ENCODE measurements around the gene FAM114A1. TPM values are rescaled to one million over a fixed set of nuclear protein-coding genes. Genes with fewer than 3 reads are reported as not detected.
"Not testable (repeated sequence)": the region's sequence is repeated elsewhere in the genome, so short reads cannot be mapped to it uniquely, and the experiment has no call there.

The FAM114A1 gene
- total RNA-seq, 1 donor from 2014 or later, result 43.2 TPM

DNA sequence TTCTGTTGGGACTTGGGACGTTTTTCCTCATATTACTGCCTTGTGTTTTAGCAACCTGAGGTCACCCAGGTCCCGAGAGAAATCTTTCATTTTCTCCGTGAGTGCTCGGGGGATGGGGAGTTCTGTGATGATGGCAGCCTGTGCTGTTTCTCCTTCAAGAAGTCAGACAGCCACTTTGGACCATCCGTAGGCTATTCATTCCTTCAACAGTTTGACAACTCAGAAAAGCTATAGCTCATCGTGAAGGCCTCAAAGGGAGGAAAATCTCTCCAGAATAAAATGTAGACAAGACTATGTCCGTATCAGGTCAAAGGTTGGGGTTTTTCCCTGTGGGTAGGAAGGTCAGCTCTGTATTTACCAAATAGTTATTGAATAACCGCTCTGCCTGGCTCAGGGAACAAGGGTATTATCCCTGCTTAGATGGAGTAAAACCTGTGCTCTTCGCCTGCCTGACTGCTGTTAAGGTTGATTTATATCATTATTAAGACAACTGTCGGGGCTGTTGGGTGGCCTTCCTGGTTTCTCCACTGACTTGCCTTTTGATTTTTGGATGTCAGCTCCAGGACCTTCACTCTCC is 36.6 kb downstream of the FAM114A1 start:
- no peak for DNase-seq (ENCODE audit: low spot score)

DNA sequence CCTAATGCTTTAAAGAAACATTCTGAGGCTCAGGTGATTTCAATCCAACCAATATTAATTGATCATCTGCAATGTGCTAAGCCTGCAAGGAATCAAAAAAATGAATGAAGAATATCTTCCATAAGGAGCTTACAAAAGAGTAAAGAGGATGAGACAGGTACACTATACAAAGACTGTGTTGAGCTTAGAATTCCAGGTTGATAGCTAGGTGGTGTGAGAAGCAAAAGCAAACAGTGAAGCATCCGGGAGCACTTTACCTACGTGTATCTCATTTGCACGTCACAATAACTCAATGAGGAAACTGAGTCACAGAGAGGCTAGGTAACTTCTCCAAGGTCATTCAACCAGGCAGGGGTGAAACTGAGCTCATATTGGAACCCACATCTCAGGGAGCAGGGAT is 37.1 kb downstream of the FAM114A1 start:
- no peak for DNase-seq (ENCODE audit: low spot score)

DNA sequence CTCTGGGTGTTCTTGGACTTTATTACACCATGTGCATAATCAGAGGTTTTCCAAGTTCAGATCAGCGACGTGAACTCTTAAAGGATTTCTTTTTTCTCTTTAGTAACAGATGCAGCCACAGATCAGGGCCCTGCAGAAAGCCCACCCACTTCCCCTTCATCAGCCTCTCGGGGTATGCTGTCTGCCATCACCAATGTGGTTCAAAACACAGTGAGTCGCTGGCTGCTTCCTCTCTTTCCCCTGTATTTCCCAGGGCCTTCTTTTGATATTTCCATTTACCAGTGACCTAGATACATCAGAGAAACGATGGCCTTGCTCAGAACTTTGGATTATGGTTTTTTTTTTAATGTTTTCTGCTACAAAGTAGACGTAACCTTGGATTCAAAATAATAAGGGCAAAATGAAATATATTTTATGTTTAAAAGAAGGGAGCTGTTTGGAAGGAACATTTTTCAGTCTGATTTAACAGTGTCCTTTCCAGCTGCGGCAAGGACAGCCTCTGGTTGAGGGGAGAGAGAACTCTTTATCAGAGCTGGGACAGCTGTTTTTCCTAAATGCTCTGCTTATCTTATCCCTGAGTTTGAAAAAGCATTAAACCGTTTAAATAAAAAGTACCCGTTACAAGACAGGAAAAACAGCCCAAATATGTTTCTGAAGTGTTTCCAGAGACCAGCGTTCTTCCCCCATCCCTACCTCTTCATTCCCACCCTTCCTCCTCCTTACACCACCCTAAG is 38.2 kb downstream of the FAM114A1 start:
- no peak for DNase-seq (ENCODE audit: low spot score)

DNA sequence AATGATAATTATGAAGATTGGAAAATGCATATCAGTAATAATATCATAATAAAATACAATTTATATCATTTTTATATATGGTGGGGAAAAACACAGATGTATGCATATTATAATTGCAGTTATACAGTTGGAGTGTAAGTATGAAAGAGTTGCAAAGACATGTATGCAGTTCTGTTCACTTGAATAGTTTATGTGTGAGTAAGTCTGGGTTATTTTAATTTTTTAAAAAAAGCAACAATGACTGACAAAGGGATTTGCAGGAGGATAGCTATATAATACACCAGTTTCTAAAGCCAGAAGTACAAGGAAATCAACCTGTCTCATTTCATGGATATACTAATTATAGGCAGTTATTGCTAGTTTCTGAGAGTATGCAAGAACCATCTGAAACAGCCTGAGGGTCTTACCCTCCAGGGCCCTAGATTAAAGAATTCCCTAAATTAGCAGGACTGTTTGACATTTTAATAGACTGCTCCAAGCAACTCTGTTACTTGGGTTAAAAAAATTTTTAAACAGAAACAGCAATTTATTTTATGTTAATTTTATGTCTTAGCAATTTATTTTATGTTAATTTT is 40.2 kb downstream of the FAM114A1 start:
- DNase-seq (ENCODE audit: low spot score), result no peak

DNA sequence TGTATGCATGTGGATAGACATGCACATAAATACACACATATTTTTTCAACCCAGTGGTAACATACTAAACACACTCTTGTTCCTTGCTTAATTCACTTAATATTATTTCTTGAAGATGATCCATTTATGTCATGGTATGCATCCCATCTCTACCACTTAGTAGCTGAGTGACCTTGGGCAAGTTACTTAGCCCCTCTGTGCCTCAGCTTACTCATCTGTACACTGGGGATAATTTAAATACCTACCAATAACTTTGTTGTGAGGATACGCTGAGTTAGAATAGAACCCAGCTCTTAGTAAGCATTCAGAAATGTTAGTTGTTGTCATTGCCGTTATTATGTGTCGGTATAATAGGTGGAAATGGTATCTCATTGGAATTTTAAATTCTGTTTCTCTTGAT is 41.4 kb downstream of the FAM114A1 start:
- DNase-seq (ENCODE audit: low spot score), result no peak

DNA sequence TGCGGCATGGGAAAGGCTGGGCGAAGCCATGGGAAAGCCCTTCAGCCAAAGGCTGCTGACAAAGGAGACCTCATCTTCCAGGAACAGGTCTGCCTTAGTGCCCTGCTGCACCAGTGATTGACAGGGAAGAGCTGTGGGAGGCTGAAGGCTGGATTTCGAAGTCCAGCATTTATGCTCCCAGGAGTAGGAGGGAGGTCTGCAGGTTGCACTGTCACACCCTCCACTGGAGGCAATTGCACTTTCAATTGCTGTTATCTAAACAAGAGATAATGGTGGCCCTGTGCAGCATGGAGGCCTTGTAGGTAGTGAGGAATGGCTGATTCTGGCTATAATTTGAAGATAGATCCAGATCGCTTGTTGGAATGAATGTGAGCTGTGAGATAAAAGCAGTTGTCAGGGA is 43.7 kb downstream of the FAM114A1 start:
- no peak for DNase-seq (ENCODE audit: low spot score)

DNA sequence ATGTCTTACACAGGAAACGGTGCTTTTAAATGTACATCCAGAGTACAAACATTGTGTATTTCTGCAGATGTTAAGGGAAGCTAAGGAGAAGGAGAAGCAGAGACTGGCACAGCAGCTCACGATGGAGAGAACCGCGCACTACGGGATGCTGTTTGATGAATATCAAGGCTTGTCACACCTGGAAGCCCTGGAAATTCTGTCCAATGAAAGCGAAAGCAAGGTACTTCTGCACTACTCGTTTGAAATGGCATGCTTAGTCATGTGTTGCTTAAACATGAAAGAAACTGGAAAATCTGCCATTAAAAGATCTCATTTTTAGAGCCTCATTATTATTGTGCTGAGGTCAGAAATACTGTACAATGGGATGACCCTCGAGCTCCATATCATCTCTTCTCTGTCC is 47.2 kb downstream of the FAM114A1 start:
- no peak for DNase-seq (ENCODE audit: low spot score)

DNA sequence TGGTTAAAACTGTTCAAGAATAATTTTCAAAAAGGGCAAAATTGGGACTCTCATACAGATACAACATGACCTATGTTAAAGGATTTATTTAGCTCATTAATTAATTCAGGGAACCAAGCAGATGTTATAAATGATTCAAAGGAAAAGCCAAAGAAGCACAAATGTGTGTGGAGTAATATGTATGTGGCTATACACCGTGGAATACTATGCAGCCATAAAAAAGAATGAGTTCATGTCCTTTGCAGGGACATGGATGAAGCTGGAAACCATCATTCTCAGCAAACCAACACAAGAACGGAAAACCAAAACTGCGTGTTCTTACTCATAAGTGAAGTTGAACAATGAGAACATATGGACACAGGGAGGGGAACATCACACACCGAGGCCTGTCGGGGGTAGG is 48.7 kb downstream of the FAM114A1 start:
- not testable (repeated sequence) for DNase-seq (ENCODE audit: low spot score)

DNA sequence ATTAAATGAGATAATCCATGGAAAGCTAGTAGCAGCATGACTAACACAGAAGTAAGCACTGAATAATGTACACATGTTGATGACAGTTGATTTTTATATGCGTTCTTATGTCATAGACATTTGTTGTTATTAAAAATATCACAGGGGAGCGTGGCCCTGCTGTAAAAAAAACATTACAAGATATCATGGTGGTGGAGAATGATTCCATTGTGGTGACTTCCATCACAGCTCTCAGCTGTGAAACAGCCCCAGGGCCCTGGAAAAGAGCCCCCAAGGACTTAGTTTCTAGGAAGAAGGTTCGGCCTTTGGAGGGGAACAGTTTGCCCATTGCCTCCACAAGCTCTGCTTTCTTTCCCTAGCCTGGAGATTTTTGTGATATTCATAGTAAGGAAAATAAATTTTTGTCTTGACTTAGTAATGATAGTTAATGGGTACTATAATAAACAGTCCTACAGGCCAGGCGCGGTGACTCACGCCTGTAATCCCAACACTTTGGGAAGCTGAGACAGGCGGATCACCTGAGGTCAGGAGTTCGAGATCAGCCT is 49.9 kb downstream of the FAM114A1 start:
- DNase-seq (ENCODE audit: low spot score), result no peak

DNA sequence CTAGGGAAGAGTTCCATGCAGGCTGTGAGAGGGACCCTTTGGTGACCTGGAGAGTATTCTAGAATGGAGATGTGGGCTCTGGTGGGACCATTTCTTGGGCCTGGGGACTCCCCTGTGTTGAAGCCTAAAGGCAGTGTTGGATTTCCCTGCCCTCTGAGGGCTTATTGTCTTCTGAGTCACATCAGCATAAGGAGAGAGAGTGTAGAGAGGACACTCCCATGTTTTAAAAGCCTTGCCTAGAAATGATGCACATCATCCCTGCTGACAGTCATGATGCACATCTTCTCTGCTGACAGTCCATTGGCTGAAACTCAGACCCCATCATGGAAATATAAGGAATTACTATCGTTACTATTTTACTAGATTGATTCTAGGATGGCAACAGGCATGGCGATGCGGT is 51.9 kb downstream of the FAM114A1 start:
- DNase-seq (ENCODE audit: low spot score), result no peak

DNA sequence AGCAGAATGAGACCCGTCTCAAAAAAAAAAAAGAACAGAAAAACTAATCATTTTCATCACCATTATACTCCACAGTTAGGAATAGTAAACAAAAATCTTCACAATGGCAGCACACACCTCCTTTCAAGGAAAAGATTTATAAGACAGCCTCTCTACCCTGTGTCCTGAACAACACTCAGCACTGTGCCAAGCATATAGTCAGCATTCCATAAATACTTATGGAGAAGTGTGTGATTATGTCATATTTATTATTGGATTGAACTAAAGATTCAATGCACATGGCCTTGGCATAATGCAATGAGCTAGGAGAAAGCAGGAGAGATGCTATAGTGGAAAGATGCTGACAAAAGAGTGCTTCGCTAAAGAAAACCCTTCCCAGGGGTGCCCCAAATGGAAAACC is 52.6 kb downstream of the FAM114A1 start:
- no peak for DNase-seq (ENCODE audit: low spot score)

DNA sequence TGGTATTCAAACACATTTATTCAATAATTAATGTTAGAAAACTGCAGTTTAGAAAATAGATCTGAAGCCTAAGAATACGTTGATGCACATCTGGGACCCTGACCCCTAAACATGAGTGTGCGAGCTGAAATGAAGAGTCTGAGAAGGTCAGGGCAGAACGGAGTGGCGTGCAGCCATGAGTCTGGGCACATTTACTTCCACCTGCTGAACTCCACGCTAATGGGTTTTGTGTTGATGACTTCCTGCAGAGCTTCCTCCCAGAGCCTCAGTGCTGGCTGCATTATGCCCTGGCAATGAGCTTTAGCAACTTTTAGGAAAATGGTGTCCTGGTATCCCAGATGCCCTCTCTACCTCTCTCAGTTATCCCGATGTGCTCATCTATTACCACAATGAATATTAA is 53.1 kb downstream of the FAM114A1 start:
- no peak for DNase-seq (ENCODE audit: low spot score)

DNA sequence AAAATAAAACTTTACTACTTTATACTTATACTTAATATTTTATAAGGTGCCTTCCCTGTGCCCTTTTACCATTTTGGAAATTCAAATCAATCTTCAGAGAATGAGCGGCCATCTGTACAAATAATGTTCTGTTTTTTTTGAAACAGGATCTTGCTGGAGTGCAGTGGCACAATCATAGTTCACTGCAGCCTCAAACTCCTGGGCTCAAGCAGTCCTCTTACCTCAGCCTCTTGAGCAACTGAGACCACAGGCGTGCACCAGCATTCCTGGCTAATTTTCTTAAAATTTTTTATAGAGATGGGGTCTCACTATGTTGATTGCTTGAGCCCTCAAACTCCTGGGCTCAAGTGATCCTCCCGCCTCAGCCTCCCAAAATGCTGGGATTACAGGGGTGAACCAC is 53.5 kb downstream of the FAM114A1 start:
- no peak for DNase-seq (ENCODE audit: low spot score)

DNA sequence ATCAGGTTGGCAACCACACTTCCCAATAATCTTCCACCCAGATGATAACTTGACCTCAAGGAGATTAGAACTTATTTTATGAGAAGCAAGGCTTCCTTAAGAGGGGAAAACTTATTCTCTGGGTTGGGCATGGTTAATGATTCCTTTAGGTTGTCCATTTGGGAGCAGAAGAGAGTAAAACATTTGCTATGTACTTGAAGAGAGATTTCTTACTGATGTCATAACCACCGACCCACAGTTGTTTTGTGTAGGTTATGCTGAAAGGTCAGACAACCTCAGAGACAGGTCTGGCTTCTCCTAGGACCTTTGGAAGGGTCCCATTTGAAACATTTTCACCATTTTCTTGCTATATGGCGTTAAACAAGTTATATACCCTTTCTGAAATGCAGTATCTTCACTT is 56.1 kb downstream of the FAM114A1 start:
- no peak for DNase-seq (ENCODE audit: low spot score)

DNA sequence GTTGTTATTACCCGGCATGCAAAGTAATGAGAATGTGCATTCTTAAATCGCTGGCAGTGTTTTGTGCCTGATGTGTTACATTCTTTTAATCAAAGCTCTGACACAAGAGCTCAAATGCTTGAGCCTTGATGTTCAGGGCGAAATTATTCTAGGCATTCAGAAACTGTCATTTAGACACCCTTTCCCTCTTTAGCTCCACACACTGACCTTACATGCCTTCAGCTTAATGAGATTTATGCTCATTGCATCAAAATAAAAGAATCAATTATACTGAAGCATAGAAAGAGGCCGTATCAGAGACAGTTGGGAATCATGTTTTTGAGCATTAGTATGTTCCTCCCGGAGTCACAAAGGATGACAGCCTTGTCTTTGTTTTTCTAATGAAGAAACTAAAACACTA is 56.7 kb downstream of the FAM114A1 start:
- no peak for DNase-seq (ENCODE audit: low spot score)

DNA sequence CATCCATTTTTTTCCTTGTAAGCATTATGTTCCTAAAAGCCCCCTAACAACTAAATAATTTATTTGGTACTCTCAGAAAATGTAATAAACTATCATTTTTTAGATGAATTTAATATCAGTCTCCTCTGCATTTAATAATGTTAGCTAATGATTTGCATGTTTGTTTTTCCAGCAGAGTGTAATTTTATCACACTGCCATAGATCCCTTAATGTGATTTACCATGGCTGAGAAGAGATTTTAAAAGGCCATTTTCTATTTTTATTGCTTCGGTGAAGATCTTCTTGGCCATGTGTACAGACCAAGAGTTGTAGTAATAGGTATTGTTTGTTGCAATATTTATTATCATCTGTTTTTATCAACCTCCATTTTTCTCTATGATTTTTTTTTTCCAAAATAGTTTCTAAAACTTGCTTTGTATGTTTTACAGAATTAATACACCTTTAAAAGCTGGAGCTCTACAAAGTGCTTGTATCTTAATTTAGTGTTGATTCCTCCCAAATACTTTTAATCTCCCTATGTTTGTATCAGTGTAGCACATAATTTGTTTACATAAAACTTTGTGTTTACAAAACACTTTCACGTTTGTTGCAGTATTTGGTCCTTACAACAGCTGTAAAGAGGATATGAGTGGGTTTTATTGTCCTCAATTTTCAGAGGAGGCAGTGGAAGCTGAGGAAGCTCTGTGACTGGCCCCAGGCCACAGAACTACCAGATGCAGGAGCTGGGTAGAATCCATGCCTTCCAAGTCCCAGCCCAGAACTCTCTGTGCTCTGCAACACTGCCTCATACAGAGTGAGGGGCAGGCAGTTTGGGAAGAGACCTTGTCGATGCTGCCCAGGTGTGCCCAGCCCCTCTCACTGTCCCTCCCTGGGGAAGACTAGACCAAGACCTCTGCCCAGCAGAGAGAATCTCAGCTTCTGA is 58.1 kb downstream of the FAM114A1 start:
- no peak for DNase-seq (ENCODE audit: low spot score)

DNA sequence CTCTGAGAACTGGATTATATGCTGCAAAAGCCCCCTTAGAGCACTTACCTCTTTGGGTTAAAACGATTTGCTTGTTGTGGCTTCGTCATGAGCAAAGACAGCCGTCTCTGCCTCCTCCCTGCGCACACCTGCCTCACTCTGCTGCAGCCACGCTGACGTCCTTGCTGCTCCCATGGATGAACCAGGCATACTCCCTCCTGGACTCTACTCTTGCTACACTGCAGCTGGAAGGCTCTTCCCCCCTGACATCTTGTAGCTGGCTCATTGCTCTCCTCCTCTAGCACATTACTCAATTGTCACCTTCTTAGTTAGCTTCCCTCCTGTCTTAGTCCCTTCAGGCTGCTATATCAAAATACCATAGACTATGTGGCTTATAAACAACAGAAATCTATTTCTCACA is 59.3 kb downstream of the FAM114A1 start:
- no peak for DNase-seq (ENCODE audit: low spot score)

DNA sequence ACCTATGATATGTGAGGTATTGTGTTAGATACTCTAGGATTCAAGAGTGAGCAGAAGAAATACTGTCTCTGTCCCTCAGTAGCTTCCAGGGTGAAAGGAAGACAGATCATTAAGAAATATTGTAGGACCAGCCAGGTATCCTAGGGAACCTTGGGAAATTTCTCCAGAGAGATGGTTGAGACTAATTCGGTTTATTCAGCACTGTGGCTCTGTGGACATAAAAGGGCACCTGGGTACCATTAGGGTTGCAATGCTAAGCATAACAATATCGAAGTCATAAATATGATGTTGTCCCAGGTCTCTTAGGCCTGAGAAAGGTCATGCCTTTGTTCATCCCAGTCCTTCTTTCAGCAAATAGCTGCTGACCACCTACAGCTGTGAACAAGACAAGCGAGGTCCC is 61.0 kb downstream of the FAM114A1 start:
- DNase-seq (ENCODE audit: low spot score), result no peak

DNA sequence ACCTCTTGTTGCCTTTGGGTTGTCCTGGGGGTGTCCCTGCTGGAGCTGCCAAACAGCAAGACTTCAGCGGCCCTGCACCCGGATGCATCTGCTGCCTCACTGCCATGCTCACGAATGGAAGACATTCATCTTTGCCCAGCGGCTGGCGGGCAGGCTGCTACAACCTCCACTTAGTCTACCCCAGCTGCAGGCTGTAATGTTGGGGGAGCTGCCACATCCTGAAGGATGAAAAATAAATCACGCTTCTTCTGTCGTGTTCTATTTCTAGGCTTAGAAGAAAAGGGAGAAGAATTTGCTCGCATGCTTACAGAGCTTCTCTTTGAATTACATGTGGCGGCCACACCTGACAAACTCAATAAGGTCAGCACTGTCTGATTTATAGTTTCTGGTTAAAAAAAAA is 61.4 kb downstream of the FAM114A1 start:
- no peak for DNase-seq (ENCODE audit: low spot score)

DNA sequence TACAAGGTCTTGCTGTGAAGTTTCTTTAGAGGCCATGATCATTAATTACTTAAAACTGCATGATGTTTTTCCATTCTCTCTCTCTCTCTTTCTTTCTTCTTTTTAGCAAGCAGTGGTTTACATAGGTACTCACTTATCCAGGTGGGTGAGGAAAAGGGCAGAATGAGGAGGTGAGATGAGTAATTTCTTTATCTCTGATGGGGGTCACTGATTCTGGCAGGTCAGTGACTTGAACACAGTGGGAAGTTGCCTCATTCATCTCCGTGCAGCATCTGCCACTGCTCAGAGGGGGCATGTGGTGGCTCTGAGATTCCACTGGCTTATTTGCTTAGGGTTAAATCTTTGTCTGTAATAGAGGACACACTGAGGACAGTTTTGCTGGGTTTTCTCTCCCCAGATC is 62.6 kb downstream of the FAM114A1 start:
- DNase-seq (ENCODE audit: low spot score), result no peak

DNA sequence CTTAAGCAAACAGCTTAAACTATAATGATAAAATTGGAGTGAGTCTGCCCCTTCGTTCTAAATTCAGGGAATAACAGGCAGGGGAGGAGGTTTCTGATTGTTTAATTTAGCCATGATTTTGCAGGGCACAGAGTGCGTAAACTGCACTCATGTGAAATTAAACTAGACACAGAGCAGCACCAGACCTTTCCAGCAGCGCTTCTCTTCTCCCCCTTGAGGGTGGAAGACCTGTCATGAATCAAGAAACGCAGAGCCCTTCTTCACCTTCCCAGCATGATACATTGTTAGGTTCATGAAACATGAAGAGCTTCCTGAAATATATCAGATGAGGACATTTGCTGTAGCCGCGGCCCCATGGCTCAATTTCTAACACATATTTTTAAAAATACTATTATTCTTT is 63.1 kb downstream of the FAM114A1 start:
- no peak for DNase-seq (ENCODE audit: low spot score)

DNA sequence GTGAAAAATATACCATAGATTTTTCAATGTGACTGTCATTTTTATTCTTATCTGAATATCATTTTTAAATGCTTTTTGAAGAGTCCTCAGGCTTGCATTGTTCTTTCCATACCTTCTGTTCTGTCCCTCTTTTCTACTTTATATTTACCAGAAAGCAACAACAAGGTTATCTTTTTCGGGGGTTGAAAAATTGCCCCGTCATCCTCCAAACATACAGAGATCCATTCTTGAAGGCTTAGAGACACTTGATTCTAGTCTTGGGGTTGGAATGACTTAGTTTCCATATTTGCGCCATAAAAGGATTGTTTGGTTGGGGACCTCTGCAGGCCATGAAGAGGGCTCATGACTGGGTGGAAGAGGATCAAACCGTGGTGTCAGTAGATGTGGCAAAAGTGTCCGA is 63.5 kb downstream of the FAM114A1 start:
- no peak for DNase-seq (ENCODE audit: low spot score)

Measured in ureter (tissue), 1 donor.